ENCODE results near the gene SHISA8.

Gene SHISA8

DNA sequence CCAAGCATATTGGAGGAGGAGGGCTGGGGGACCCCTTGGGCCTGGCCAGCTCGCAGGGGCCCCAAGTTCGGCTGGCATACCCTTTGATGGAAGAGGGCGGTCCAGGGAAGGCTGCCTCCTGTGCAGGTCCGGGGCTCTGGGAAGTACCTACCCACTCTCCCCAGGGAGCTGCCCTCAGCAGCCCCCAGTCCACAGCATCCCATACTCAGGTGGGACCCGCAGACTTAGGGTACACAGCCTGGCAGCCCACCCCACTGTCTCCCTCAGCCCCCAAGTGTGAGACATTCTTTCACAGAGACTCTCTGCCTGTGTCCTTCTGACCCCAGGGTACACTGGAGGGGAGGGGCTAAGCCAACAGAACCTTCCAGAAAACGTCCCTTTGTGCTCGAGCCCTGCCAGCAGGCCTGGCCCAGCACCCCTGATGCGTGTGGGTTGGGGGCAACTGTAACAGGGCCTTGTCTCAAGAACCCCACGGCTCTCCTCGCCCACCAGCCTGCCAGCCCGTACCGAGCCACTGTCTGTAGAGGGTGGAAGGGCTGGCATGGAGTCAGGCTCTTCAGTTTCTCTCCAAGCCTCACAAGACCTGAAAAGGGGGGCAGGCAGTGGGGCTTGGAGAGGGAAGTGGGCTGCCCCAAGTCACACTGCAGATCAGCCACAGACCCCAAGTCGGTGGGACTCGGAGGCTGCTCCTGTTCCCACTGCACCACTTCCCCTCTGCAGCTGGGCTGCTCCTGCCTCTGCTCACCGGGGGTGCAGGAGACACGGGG is 18.7 kb upstream of the SHISA8 start:
- Histone ChIP-seq H3K4me1 (ENCODE audit: control insufficient read depth, insufficient read depth, low read length) (peaks cover 6% of the 10 kb centered on the region), H3K4me3 (ENCODE audit: insufficient read depth, low read depth, low read length) (no peak overlapping the region), H3K36me3 (ENCODE audit: control insufficient read depth, insufficient read depth, low read length) (peaks cover 4% of the 10 kb centered on the region), H3K27me3 (ENCODE audit: control insufficient read depth, insufficient read depth, low read length, poor library complexity, severe bottlenecking) (no peaks in the 10 kb centered on the region), H3K9me3 (ENCODE audit: control insufficient read depth, low read length) (no peaks in the 10 kb centered on the region), H3K27ac (ENCODE audit: insufficient read depth, low read depth, low read length, poor library complexity, severe bottlenecking) (no peak overlapping the region)
- 88 to 90% methylated on average over 16 of the region's 16 CpGs for WGBS, 2 experiments

DNA sequence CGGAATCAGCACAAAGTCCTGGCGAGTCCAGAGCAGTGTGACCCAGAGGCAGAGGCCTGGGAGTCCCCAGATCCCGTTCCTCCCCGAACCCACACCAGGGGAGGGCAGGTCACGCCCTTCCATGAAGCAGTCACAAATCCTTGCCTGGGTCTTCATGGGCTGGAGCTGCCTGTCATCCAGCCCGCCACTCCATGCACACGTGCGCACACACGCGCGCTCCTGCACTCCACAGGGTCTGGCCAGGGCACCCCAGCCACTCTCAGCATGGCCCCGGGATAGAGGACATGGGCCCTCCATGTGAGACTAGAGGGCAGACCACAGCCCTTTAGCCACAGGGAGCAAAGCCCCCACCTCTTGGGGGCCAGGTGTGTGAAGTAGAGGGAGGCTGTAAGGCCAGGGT is 17.5 kb upstream of the SHISA8 start:
- no peaks in the 10 kb centered on the region for H3K36me3 ChIP-seq (ENCODE audit: control insufficient read depth, insufficient read depth, low read length)
- no peak overlapping the region for H3K4me3 ChIP-seq (ENCODE audit: insufficient read depth, low read depth, low read length)
- peaks cover under 1% of the 10 kb centered on the region for H3K27me3 ChIP-seq (ENCODE audit: control insufficient read depth, insufficient read depth, low read length, poor library complexity, severe bottlenecking)
- no peaks in the 10 kb centered on the region for H3K9me3 ChIP-seq (ENCODE audit: control insufficient read depth, low read length)
- 95 to 96% methylated on average over 12 of the region's 12 CpGs for WGBS, 2 experiments
- peaks cover 13% of the 10 kb centered on the region for H3K4me1 ChIP-seq (ENCODE audit: control insufficient read depth, insufficient read depth, low read length)
- no peak overlapping the region for H3K27ac ChIP-seq (ENCODE audit: insufficient read depth, low read depth, low read length, poor library complexity, severe bottlenecking)

DNA sequence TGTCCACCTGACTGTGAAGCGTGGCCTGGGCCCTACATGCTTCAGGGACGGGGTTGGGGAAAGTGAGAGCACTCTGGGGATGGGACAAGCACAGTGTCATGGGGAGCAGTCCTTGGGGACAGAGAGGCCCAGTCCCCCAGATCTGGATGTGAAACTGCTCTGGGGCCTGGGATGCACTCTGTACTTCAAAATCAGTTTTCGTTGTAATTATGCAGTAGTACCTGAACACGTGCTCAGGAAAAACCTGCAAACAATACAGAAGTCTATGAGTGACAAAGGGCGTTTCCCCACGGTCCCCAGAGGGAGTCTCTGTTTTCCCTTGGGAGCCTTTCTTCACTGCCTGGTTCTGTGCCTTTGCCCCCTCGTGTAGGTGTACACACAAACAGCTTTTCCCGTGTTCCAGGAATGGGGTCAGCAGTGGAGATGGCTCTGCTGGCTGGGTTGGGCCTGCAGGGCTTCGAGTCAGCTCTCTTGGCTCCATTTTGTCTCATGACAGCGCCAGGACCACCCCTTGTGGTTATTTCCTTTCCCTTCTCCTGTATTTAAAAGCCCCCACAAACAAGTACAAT is 16.9 kb upstream of the SHISA8 start:
- Histone ChIP-seq H3K27me3 (ENCODE audit: control insufficient read depth, insufficient read depth, low read length, poor library complexity, severe bottlenecking) (peaks cover 6% of the 10 kb centered on the region), H3K4me3 (ENCODE audit: insufficient read depth, low read depth, low read length) (no peak overlapping the region), H3K27ac (ENCODE audit: insufficient read depth, low read depth, low read length, poor library complexity, severe bottlenecking) (no peak overlapping the region), H3K36me3 (ENCODE audit: control insufficient read depth, insufficient read depth, low read length) (no peaks in the 10 kb centered on the region), H3K9me3 (ENCODE audit: control insufficient read depth, low read length) (no peaks in the 10 kb centered on the region), H3K4me1 (ENCODE audit: control insufficient read depth, insufficient read depth, low read length) (peaks cover 13% of the 10 kb centered on the region)
- 88 to 91% methylated on average over 10 of the region's 10 CpGs for WGBS, 2 experiments

DNA sequence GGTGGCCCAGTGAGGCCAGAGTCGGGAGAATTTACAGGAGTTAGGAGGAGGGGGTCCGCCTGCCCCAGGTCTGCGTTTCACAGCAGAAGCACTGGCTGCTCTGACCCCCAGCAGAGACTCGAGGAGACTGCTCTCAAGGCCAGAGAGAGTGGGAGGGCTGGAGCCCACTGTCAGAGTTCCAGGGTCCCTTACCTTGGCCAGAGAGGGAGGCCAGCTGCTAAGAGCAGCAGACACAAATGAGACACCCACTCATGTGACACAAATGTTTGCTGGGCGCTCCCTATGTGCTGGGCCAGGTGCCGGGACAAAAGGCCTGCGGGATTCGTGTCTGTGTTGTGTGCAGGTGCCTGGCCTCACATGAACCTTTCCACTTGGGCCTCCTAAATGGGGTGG is 14.5 kb upstream of the SHISA8 start:
- peaks cover 30% of the 10 kb centered on the region for H3K27me3 ChIP-seq (ENCODE audit: control insufficient read depth, insufficient read depth, low read length, poor library complexity, severe bottlenecking)
- 80% methylated on average over 8 of the region's 8 CpGs for WGBS, 2 experiments
- peaks cover 21% of the 10 kb centered on the region for H3K4me1 ChIP-seq (ENCODE audit: control insufficient read depth, insufficient read depth, low read length)
- H3K27ac ChIP-seq (ENCODE audit: insufficient read depth, low read depth, low read length, poor library complexity, severe bottlenecking) = no peak overlapping the region
- H3K4me3 ChIP-seq (ENCODE audit: insufficient read depth, low read depth, low read length) = no peak overlapping the region
- H3K36me3 ChIP-seq (ENCODE audit: control insufficient read depth, insufficient read depth, low read length) = no peaks in the 10 kb centered on the region
- H3K9me3 ChIP-seq (ENCODE audit: control insufficient read depth, low read length) = no peaks in the 10 kb centered on the region

DNA sequence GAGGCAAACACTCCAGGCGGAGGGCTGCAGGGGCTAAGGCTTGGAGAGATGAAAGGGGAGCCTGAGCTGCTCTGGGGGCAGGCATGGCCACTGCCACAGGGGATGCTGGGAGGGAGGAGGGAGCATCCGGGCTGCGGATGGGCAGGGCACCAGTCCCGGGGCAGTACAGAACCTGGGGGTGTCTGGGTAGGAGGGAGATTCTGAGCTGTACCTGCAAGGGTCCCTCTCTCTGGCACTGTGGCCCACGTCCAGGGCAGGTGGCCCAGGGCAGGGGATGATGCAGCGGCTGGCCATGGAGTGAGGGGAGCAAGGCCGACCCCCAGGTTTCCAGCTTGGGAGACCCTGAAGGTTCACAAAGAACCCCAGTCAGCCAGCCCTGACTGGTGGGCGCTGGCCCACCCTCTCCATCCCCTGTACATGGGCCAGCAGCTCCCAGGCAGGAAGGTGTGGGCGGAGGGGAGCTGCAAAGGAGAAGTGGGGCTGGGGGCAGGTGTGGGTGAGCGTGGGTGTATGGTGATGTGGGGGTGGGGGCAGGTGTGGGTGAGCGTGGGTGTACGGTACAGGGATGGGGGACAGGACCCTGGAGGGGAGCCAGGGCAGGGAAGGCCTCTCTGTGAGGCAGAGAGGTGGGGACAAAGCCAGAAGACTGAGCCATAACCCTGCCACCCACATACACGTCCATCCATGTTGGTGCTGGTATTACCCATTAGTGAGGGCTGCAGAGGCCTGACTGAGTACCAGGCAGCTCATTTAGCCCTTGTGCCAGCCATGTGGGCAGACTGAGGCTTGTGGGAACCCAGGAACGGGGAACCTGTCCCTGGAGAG is 13.9 kb upstream of the SHISA8 start:
- Histone ChIP-seq H3K27me3 (ENCODE audit: control insufficient read depth, insufficient read depth, low read length, poor library complexity, severe bottlenecking) (peaks cover 35% of the 10 kb centered on the region), H3K36me3 (ENCODE audit: control insufficient read depth, insufficient read depth, low read length) (no peaks in the 10 kb centered on the region), H3K27ac (ENCODE audit: insufficient read depth, low read depth, low read length, poor library complexity, severe bottlenecking) (no peak overlapping the region), H3K9me3 (ENCODE audit: control insufficient read depth, low read length) (no peaks in the 10 kb centered on the region), H3K4me3 (ENCODE audit: insufficient read depth, low read depth, low read length) (no peak overlapping the region), H3K4me1 (ENCODE audit: control insufficient read depth, insufficient read depth, low read length) (peaks cover 21% of the 10 kb centered on the region)
- WGBS, 2 experiments = 76 to 79% methylated on average over 14 of the region's 14 CpGs

DNA sequence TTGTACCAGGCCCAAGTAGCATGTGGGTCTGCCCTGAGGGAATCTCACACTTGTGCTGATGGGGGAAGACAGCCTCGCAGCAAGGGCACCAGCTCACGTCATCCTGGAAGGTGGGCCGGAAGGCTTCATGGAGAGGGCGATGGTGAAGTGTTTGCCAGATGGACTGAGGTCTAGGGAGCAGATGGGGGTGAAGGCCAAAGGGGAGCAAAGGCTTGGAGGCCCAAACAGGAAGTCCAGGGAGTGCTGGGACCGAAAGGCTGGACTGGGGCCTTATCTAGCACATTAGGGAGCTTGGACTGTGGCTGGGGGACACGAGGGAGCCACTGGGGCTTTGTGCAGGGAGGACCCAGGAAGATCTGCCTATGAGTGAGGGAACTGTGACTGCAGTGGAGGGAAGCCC is 12.9 kb upstream of the SHISA8 start:
- no peak overlapping the region for H3K27ac ChIP-seq (ENCODE audit: insufficient read depth, low read depth, low read length, poor library complexity, severe bottlenecking)
- WGBS, 2 experiments = 71 to 77% methylated on average over 6 of the region's 6 CpGs

DNA sequence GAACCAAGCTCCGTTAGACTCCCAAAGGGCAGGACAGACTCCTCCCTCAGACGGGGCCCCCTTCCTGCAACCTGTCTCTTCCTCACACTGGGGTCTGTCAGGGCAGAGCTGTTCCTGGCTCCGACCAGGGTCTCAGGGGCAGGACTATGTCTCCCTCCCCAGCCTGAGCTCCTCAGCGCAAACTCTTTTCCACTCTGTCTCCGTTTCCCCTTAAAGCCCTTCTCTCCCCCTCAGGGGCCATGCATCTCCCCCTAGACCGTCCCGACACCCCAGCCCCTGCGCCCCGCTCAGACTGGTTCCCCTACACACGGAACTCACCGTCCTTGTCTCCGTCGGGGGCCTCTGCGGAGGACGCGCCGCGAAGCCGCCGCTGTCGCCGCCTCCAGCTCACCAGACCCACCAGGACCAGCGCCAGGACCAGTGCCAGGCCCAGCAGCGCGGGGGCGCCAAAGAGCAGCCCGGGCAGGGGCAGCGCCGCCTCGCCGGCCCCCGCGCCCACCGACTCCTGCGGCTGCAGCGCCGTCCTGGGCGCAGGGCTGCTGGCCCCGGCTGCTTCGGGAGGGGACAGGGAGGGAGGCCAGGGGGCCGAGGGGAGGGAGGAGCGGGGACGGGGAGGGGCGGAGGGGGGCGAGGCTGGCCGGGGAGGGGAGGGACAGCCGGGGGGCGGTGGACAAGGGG is 11.0 kb upstream of the SHISA8 start:
- Histone ChIP-seq H3K27ac (ENCODE audit: insufficient read depth, low read depth, low read length, poor library complexity, severe bottlenecking) (no peak overlapping the region), H3K9me3 (ENCODE audit: control insufficient read depth, low read length) (no peaks in the 10 kb centered on the region), H3K27me3 (ENCODE audit: control insufficient read depth, insufficient read depth, low read length, poor library complexity, severe bottlenecking) (peaks cover 56% of the 10 kb centered on the region), H3K4me1 (ENCODE audit: control insufficient read depth, insufficient read depth, low read length) (peaks cover 15% of the 10 kb centered on the region), H3K36me3 (ENCODE audit: control insufficient read depth, insufficient read depth, low read length) (no peaks in the 10 kb centered on the region), H3K4me3 (ENCODE audit: insufficient read depth, low read depth, low read length) (peak overlapping the region; percentile 6)
- 5 to 6% methylated on average over 44 to 48 of the region's 48 CpGs for WGBS, 2 experiments

More for the DNA sequence above, 12.9 kb upstream of the SHISA8 start:
- Histone ChIP-seq H3K27me3 (ENCODE audit: control insufficient read depth, insufficient read depth, low read length, poor library complexity, severe bottlenecking) (peaks cover 45% of the 10 kb centered on the region), H3K4me1 (ENCODE audit: control insufficient read depth, insufficient read depth, low read length) (peaks cover 21% of the 10 kb centered on the region), H3K36me3 (ENCODE audit: control insufficient read depth, insufficient read depth, low read length) (no peaks in the 10 kb centered on the region), H3K4me3 (ENCODE audit: insufficient read depth, low read depth, low read length) (no peak overlapping the region), H3K9me3 (ENCODE audit: control insufficient read depth, low read length) (no peaks in the 10 kb centered on the region)

DNA sequence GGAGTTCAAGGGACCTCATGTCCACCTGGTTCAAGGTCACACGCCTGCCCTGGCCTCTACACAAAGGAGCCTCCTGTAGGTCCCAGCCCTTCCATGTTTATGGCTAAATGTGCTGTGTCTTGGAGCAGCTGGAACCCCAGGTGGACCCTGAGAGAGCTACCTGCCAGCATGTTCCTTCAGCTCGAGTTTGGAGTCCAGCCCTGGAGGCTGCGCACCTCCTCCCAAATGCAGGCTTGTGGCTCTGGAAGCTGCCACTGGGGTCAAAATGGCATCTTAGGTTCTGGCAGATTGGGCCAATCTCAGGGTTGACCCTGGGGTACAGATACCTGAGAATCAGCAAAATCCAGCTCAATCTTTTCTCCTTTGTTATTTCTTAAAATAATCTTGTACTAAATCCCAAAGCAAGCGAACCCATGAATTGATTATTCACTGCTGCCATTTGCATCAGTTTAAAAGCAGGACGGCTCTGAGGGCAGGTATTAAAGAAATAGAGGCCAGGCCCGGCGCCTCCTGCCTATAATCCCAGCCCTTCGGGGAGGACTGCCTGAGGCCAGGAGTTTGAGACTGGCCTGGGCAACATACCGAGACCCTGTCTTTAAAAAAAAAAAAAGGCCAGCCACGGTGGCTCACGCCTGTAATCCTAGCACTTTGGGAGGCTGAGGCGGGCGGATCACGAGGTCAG is 8.9 kb upstream of the SHISA8 start:
- Histone ChIP-seq H3K27me3 (ENCODE audit: control insufficient read depth, insufficient read depth, low read length, poor library complexity, severe bottlenecking) (peaks cover 78% of the 10 kb centered on the region), H3K9me3 (ENCODE audit: control insufficient read depth, low read length) (no peaks in the 10 kb centered on the region), H3K27ac (ENCODE audit: insufficient read depth, low read depth, low read length, poor library complexity, severe bottlenecking) (no peak overlapping the region), H3K4me1 (ENCODE audit: control insufficient read depth, insufficient read depth, low read length) (peaks cover 15% of the 10 kb centered on the region), H3K4me3 (ENCODE audit: insufficient read depth, low read depth, low read length) (no peak overlapping the region), H3K36me3 (ENCODE audit: control insufficient read depth, insufficient read depth, low read length) (no peaks in the 10 kb centered on the region)
- 88 to 89% methylated on average over 14 of the region's 14 CpGs for WGBS, 2 experiments

DNA sequence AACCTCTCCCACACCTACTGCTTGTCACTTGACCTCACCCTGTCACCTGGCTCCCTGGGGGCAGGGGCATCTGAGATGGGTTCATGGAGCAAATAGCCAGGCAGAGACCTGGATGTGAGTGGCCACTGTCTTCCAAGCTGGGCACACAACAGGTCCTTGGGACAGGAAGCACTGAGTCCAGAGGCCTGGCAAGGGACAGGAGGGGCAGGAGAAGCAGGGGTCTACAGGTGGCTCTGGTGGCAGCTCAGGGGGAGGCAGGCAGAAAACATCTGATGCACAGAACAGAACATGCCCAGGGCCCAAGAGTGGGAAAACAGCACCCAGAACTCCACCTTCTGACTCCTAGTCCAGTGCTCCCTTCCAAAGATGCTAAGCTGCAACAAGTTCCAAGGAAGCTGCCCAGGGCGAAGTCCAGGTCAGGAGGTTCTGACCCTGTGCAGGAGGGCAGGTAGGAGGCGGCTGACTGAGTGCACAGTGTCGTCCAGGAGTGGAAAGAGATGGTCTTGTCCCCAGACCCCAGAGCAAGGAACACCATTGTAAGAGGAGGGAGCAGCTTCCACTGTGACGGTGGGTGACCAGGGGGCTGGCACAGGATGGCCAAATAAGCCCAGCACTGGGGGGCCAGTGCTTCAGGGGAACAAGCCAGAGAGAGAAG is 8.2 kb upstream of the SHISA8 start:
- peaks cover 84% of the 10 kb centered on the region for H3K27me3 ChIP-seq (ENCODE audit: control insufficient read depth, insufficient read depth, low read length, poor library complexity, severe bottlenecking)
- peaks cover 10% of the 10 kb centered on the region for H3K4me1 ChIP-seq (ENCODE audit: control insufficient read depth, insufficient read depth, low read length)
- H3K36me3 ChIP-seq (ENCODE audit: control insufficient read depth, insufficient read depth, low read length) = no peaks in the 10 kb centered on the region
- 91 to 94% methylated on average over 4 of the region's 4 CpGs for WGBS, 2 experiments
- H3K4me3 ChIP-seq (ENCODE audit: insufficient read depth, low read depth, low read length) = no peak overlapping the region
- H3K9me3 ChIP-seq (ENCODE audit: control insufficient read depth, low read length) = no peaks in the 10 kb centered on the region
- H3K27ac ChIP-seq (ENCODE audit: insufficient read depth, low read depth, low read length, poor library complexity, severe bottlenecking) = no peak overlapping the region

All from ectodermal cell (in vitro differentiated cells).